ENCODE measurements around the gene TUBB3.

DNA sequence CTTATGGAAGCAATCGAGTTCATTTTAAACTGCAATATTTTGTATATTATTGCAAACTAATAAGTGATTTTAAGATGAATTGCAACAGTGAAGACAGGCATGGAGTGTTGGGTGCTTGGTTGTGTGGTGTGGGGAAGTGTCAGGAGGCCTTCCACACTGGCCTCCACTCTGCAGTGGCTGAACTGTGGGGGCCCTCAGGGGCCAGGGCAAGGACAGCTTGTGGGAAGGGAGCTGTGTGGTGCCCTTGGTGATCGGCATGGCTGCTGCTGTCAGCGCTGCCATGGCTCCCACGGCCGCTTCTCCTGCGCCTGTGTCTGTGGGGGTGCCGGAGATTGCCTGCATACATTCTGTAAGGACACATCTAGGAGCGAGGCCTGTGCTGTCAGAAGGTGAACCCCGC lies 30.5 kb upstream of the TUBB3 start:
- TF ChIP-seq, protein P1, sequence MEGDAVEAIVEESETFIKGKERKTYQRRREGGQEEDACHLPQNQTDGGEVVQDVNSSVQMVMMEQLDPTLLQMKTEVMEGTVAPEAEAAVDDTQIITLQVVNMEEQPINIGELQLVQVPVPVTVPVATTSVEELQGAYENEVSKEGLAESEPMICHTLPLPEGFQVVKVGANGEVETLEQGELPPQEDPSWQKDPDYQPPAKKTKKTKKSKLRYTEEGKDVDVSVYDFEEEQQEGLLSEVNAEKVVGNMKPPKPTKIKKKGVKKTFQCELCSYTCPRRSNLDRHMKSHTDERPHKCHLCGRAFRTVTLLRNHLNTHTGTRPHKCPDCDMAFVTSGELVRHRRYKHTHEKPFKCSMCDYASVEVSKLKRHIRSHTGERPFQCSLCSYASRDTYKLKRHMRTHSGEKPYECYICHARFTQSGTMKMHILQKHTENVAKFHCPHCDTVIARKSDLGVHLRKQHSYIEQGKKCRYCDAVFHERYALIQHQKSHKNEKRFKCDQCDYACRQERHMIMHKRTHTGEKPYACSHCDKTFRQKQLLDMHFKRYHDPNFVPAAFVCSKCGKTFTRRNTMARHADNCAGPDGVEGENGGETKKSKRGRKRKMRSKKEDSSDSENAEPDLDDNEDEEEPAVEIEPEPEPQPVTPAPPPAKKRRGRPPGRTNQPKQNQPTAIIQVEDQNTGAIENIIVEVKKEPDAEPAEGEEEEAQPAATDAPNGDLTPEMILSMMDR (IDR thresholded peaks at IDR 0.05; ENCODE audit: insufficient read depth, low read depth, low read length), result no peak
- TF ChIP-seq EZH2 (IDR thresholded peaks at IDR 0.05; ENCODE audit: insufficient read depth, low read length), result no peak
